ENCODE results near the gene DEFB124.

GRCh38 chr20:31449511-31450414 lies 25.2 kb downstream of the DEFB124 start:
- TF ChIP-seq, protein P1, sequence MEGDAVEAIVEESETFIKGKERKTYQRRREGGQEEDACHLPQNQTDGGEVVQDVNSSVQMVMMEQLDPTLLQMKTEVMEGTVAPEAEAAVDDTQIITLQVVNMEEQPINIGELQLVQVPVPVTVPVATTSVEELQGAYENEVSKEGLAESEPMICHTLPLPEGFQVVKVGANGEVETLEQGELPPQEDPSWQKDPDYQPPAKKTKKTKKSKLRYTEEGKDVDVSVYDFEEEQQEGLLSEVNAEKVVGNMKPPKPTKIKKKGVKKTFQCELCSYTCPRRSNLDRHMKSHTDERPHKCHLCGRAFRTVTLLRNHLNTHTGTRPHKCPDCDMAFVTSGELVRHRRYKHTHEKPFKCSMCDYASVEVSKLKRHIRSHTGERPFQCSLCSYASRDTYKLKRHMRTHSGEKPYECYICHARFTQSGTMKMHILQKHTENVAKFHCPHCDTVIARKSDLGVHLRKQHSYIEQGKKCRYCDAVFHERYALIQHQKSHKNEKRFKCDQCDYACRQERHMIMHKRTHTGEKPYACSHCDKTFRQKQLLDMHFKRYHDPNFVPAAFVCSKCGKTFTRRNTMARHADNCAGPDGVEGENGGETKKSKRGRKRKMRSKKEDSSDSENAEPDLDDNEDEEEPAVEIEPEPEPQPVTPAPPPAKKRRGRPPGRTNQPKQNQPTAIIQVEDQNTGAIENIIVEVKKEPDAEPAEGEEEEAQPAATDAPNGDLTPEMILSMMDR (IDR thresholded peaks at IDR 0.05): no peak
- TF ChIP-seq POLR2AphosphoS5 (IDR thresholded peaks at IDR 0.05; ENCODE audit: low read depth, low read length) (no peak), REST (IDR thresholded peaks at IDR 0.05; ENCODE audit: insufficient read depth in 1 of 2, low read depth in 2 of 2, low read length in 1 of 2) (no peak)

All from Panc1 (cell line).